ENCODE measurements around the gene GLRX2.

- TF ChIP-seq CTCF (IDR thresholded peaks at IDR 0.05; ENCODE audit: low read length) (no peak), EZH2 (IDR thresholded peaks at IDR 0.05; ENCODE audit: borderline replicate concordance, low read length) (no peak)
These were observed 6.5 kb upstream of the GLRX2 start for GRCh38 chr1:193111641-193112090.

Data from OCI-LY1 (cell line).